ENCODE results near the gene ADARB2. TPM values are rescaled to one million over a fixed set of nuclear protein-coding genes. Genes with fewer than 3 reads are reported as not detected.
A peak's percentile ranks its signal among the peaks of the same experiment; 100 is the strongest.

The ADARB2 gene
- total and polyA plus RNA-seq, 2 experiments from 2014 or later, result 0.13 to 0.48 TPM

DNA sequence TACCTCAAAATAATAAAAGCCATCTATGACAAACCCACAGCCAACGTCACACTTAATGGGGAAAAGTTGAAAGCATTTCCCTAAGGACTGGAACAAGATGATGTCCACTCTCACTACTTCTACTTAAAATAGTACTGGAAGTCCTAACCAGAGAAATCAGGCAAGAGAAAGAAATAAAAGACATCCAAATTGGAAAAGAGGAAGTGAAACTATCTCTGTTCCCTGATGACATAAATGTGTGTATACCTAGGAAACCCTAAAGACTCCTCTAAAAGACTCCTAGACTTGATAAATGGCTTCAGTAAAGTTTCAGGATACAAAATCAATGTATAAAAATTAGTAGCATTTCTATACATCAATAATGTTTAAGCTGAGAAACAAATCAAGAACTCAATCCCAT lies 367.0 kb downstream of the ADARB2 start:
- DNase-seq (ENCODE audit: low spot score), result no peak
- H3K36me3 ChIP-seq (replicated peaks; ENCODE audit: insufficient read depth, low read depth), result no peaks in the 10 kb centered on the region
- no peaks in the 10 kb centered on the region for H3K9me3 ChIP-seq (ENCODE audit: low read depth)
- no peaks in the 10 kb centered on the region for H4K20me1 ChIP-seq (ENCODE audit: insufficient read depth, poor library complexity, severe bottlenecking)
- H3K79me2 ChIP-seq, result no peaks in the 10 kb centered on the region
- no peaks in the 10 kb centered on the region for H3K9me2 ChIP-seq (replicated peaks; ENCODE audit: insufficient read depth)
- TF ChIP-seq, protein P1, sequence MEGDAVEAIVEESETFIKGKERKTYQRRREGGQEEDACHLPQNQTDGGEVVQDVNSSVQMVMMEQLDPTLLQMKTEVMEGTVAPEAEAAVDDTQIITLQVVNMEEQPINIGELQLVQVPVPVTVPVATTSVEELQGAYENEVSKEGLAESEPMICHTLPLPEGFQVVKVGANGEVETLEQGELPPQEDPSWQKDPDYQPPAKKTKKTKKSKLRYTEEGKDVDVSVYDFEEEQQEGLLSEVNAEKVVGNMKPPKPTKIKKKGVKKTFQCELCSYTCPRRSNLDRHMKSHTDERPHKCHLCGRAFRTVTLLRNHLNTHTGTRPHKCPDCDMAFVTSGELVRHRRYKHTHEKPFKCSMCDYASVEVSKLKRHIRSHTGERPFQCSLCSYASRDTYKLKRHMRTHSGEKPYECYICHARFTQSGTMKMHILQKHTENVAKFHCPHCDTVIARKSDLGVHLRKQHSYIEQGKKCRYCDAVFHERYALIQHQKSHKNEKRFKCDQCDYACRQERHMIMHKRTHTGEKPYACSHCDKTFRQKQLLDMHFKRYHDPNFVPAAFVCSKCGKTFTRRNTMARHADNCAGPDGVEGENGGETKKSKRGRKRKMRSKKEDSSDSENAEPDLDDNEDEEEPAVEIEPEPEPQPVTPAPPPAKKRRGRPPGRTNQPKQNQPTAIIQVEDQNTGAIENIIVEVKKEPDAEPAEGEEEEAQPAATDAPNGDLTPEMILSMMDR (IDR thresholded peaks at IDR 0.05; ENCODE audit: poor library complexity), result no peak
- TF ChIP-seq EZH2 (IDR thresholded peaks at IDR 0.05; ENCODE audit: borderline replicate concordance) (no peak), EZH2phosphoT487 (IDR thresholded peaks at IDR 0.05; ENCODE audit: low read depth, severe bottlenecking, unreplicated experiment) (no peak)
- 74% methylated on average over 1 of the region's 1 CpG for WGBS (ENCODE audit: low lambda C conversion rate, missing lambda C conversion rate)
- no peak overlapping the region for H3K4me2 ChIP-seq
- no peaks in the 10 kb centered on the region for H3K4me1 ChIP-seq (ENCODE audit: insufficient read depth)
- no peaks in the 10 kb centered on the region for H3K27me3 ChIP-seq
- H2AFZ ChIP-seq, result no peak overlapping the region
- no peak overlapping the region for H3K4me3 ChIP-seq
- H3K27ac ChIP-seq, result no peak overlapping the region

DNA sequence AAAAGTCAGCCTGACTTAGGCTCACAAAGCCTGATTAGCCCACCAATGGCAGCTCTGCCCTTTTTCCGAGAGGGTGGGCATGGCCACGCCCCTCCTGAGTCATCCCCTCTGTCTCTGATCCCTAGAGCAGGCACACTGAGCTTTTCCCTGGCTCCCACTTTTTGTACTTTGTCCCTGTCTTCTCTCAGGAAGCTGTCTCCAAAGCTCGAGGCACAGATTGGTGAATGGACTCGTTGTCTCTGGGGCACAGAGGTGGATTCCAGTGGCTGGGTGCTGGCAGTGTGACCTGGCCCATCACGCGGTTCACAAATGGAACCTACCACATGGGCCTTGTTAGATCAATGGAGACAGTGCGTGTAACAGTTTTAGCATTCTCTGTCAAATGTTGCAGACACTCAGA lies 367.7 kb downstream of the ADARB2 start:
- no peaks in the 10 kb centered on the region for H3K4me1 ChIP-seq (ENCODE audit: insufficient read depth)
- TF ChIP-seq, protein P1 (IDR thresholded peaks at IDR 0.05; ENCODE audit: poor library complexity), result no peak
- TF ChIP-seq EZH2 (IDR thresholded peaks at IDR 0.05; ENCODE audit: borderline replicate concordance) (no peak), EZH2phosphoT487 (IDR thresholded peaks at IDR 0.05; ENCODE audit: low read depth, severe bottlenecking, unreplicated experiment) (no peak)
- 67% methylated on average over 7 of the region's 7 CpGs for WGBS (ENCODE audit: low lambda C conversion rate, missing lambda C conversion rate)
- H4K20me1 ChIP-seq (ENCODE audit: insufficient read depth, poor library complexity, severe bottlenecking), result no peaks in the 10 kb centered on the region
- no peaks in the 10 kb centered on the region for H3K9me3 ChIP-seq (ENCODE audit: low read depth)
- no peak overlapping the region for H2AFZ ChIP-seq
- no peak overlapping the region for H3K27ac ChIP-seq
- no peaks in the 10 kb centered on the region for H3K36me3 ChIP-seq (replicated peaks; ENCODE audit: insufficient read depth, low read depth)
- H3K4me2 ChIP-seq, result no peak overlapping the region
- no peaks in the 10 kb centered on the region for H3K27me3 ChIP-seq
- no peaks in the 10 kb centered on the region for H3K79me2 ChIP-seq
- no peaks in the 10 kb centered on the region for H3K9me2 ChIP-seq (replicated peaks; ENCODE audit: insufficient read depth)
- peak; percentile 48 for DNase-seq (ENCODE audit: low spot score)
- no peak overlapping the region for H3K4me3 ChIP-seq

DNA sequence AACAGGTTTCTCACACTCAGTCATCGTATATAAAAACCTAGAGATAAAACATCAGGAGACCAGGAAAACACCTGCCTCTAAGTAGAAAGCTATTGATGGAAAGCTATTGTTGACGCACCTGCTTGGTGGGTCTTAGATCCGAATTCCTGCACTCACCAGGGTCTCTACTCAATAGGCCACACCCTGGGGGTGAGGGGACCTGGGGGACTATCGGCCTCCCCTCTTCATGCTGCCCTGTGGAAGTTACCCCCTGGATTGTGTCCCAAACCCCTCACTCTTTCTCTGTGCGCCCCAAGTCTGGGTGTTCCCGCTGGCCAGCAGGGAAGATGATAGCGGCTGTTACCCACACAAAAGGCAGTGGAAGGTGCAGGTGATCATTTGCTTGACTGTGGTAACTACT lies 368.1 kb downstream of the ADARB2 start:
- H3K79me2 ChIP-seq, result no peaks in the 10 kb centered on the region
- H3K4me2 ChIP-seq, result no peak overlapping the region
- H3K27me3 ChIP-seq, result no peaks in the 10 kb centered on the region
- no peak overlapping the region for H3K4me3 ChIP-seq
- H3K9me3 ChIP-seq (ENCODE audit: low read depth), result no peaks in the 10 kb centered on the region
- H2AFZ ChIP-seq, result no peak overlapping the region
- peak overlapping the region; percentile 5 for H3K27ac ChIP-seq
- no peaks in the 10 kb centered on the region for H3K9me2 ChIP-seq (replicated peaks; ENCODE audit: insufficient read depth)
- DNase-seq (ENCODE audit: low spot score), result no peak
- no peaks in the 10 kb centered on the region for H3K36me3 ChIP-seq (replicated peaks; ENCODE audit: insufficient read depth, low read depth)
- TF ChIP-seq EZH2 (IDR thresholded peaks at IDR 0.05; ENCODE audit: borderline replicate concordance) (no peak), EZH2phosphoT487 (IDR thresholded peaks at IDR 0.05; ENCODE audit: low read depth, severe bottlenecking, unreplicated experiment) (no peak)
- TF ChIP-seq, protein P1 (IDR thresholded peaks at IDR 0.05; ENCODE audit: poor library complexity), result no peak
- no peaks in the 10 kb centered on the region for H3K4me1 ChIP-seq (ENCODE audit: insufficient read depth)
- H4K20me1 ChIP-seq (ENCODE audit: insufficient read depth, poor library complexity, severe bottlenecking), result no peaks in the 10 kb centered on the region
- 70% methylated on average over 7 of the region's 7 CpGs for WGBS (ENCODE audit: low lambda C conversion rate, missing lambda C conversion rate)

DNA sequence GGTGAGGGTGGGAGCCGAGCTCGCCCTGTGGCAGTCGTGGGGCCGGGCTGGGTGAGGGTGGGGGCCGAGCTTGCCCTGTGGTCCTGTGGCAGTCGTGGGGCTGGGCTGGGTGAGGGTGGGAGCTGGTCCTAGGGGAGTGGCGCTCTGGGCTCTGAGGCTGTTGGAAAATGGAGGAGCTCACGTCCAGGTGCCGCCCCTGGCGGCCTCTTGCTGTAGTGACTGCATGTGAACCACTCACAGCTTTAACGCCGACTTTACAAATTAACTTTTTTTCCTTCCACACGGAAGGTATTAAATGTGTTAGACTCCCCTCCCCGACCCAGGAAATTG lies 368.5 kb downstream of the ADARB2 start:
- no peak overlapping the region for H3K4me3 ChIP-seq
- no peaks in the 10 kb centered on the region for H4K20me1 ChIP-seq (ENCODE audit: insufficient read depth, poor library complexity, severe bottlenecking)
- H3K27me3 ChIP-seq, result no peaks in the 10 kb centered on the region
- no peak overlapping the region for H3K4me2 ChIP-seq
- H3K79me2 ChIP-seq, result no peaks in the 10 kb centered on the region
- H3K4me1 ChIP-seq (ENCODE audit: insufficient read depth), result no peaks in the 10 kb centered on the region
- H3K9me2 ChIP-seq (replicated peaks; ENCODE audit: insufficient read depth), result no peaks in the 10 kb centered on the region
- no peak for TF ChIP-seq EZH2 (IDR thresholded peaks at IDR 0.05; ENCODE audit: borderline replicate concordance)
- TF ChIP-seq, protein P1 (IDR thresholded peaks at IDR 0.05; ENCODE audit: poor library complexity), result peak; percentile 56
- no peak for TF ChIP-seq EZH2phosphoT487 (IDR thresholded peaks at IDR 0.05; ENCODE audit: low read depth, severe bottlenecking, unreplicated experiment)
- peak; percentile 77 for DNase-seq (ENCODE audit: low spot score)
- H3K36me3 ChIP-seq (replicated peaks; ENCODE audit: insufficient read depth, low read depth), result no peaks in the 10 kb centered on the region
- no peaks in the 10 kb centered on the region for H3K9me3 ChIP-seq (ENCODE audit: low read depth)
- H2AFZ ChIP-seq, result no peak overlapping the region
- no peak overlapping the region for H3K27ac ChIP-seq
- 18% methylated on average over 12 of the region's 14 CpGs for WGBS (ENCODE audit: low lambda C conversion rate, missing lambda C conversion rate)

All from hepatocyte (in vitro differentiated cells).